ENCODE measurements around the gene LRRC40.
A peak's percentile ranks its signal among the peaks of the same experiment; 100 is the strongest.

The LRRC40 gene

GRCh38 chr1:70231475-70231874 is 26.1 kb upstream of the LRRC40 start:
- no peak for DNase-seq
- no peaks in the 10 kb centered on the region for H3F3A ChIP-seq (ENCODE audit: insufficient read depth, low read length)
- H3K4me3 ChIP-seq (ENCODE audit: low read length), result no peak overlapping the region
- H3K9me3 ChIP-seq (replicated peaks; ENCODE audit: insufficient read depth, low read length), result no peaks in the 10 kb centered on the region
- H3K79me2 ChIP-seq (ENCODE audit: low read length), result peaks cover 83% of the 10 kb centered on the region
- H3K27ac ChIP-seq (ENCODE audit: low read length), result no peak overlapping the region
- H3K27me3 ChIP-seq (replicated peaks; ENCODE audit: insufficient read depth, low read length), result no peaks in the 10 kb centered on the region
- peaks cover 17% of the 10 kb centered on the region for H4K20me1 ChIP-seq (ENCODE audit: insufficient read depth, low read length)
- H3K9ac ChIP-seq (ENCODE audit: low read length), result no peak overlapping the region
- no peak overlapping the region for H3K4me2 ChIP-seq (ENCODE audit: low read depth, low read length)
- no peak overlapping the region for H2AFZ ChIP-seq (ENCODE audit: low read length)
- H3K9me2 ChIP-seq (replicated peaks; ENCODE audit: insufficient read depth, low read length), result no peaks in the 10 kb centered on the region
- no peak for TF ChIP-seq EZH2 (optimal IDR thresholded peaks at IDR 0.05; ENCODE audit: low read depth, low read length)
- TF ChIP-seq EZH2phosphoT487 (IDR thresholded peaks at IDR 0.05; ENCODE audit: low read length), result no peak
- TF ChIP-seq CTCF (IDR thresholded peaks at IDR 0.05; ENCODE audit: low read length), result no peak
- peaks cover 31% of the 10 kb centered on the region for H3K36me3 ChIP-seq (replicated peaks; ENCODE audit: insufficient read depth, low read length)
- H3K4me1 ChIP-seq (ENCODE audit: low read length), result peaks cover 19% of the 10 kb centered on the region

- no peaks in the 10 kb centered on the region for H3K9me2 ChIP-seq (replicated peaks; ENCODE audit: insufficient read depth, low read length)
- peaks cover 34% of the 10 kb centered on the region for H3K4me1 ChIP-seq (ENCODE audit: low read length)
- H3K27me3 ChIP-seq (replicated peaks; ENCODE audit: insufficient read depth, low read length), result no peaks in the 10 kb centered on the region
- no peak for DNase-seq
- H2AFZ ChIP-seq (ENCODE audit: low read length), result no peak overlapping the region
- H3K9me3 ChIP-seq (replicated peaks; ENCODE audit: insufficient read depth, low read length), result no peaks in the 10 kb centered on the region
- no peaks in the 10 kb centered on the region for H3F3A ChIP-seq (ENCODE audit: insufficient read depth, low read length)
- no peak for TF ChIP-seq EZH2phosphoT487 (IDR thresholded peaks at IDR 0.05; ENCODE audit: low read length)
- TF ChIP-seq CTCF (IDR thresholded peaks at IDR 0.05; ENCODE audit: low read length), result no peak
- TF ChIP-seq EZH2 (optimal IDR thresholded peaks at IDR 0.05; ENCODE audit: low read depth, low read length), result no peak
- H3K4me2 ChIP-seq (ENCODE audit: low read depth, low read length), result no peak overlapping the region
- peaks cover 18% of the 10 kb centered on the region for H4K20me1 ChIP-seq (ENCODE audit: insufficient read depth, low read length)
- no peak overlapping the region for H3K27ac ChIP-seq (ENCODE audit: low read length)
- H3K4me3 ChIP-seq (ENCODE audit: low read length), result no peak overlapping the region
- peaks cover 31% of the 10 kb centered on the region for H3K36me3 ChIP-seq (replicated peaks; ENCODE audit: insufficient read depth, low read length)
- H3K9ac ChIP-seq (ENCODE audit: low read length), result no peak overlapping the region
- peaks cover 98% of the 10 kb centered on the region for H3K79me2 ChIP-seq (ENCODE audit: low read length)
Observed at GRCh38 chr1:70228670-70229069, 23.3 kb upstream of the LRRC40 start.

- Histone ChIP-seq H4K20me1 (ENCODE audit: insufficient read depth, low read length) (peaks cover 18% of the 10 kb centered on the region), H3K4me3 (ENCODE audit: low read length) (no peak overlapping the region), H3K4me1 (ENCODE audit: low read length) (peaks cover 44% of the 10 kb centered on the region), H3K79me2 (ENCODE audit: low read length) (peaks cover 99% of the 10 kb centered on the region), H3K27ac (ENCODE audit: low read length) (peak overlapping the region; percentile 21; the same call in 1 of the 2 replicates), H3K9ac (ENCODE audit: low read length) (no peak overlapping the region), H3K27me3 (replicated peaks; ENCODE audit: insufficient read depth, low read length) (no peaks in the 10 kb centered on the region), H3K4me2 (ENCODE audit: low read depth, low read length) (peak overlapping the region; percentile 40), H3K9me2 (replicated peaks; ENCODE audit: insufficient read depth, low read length) (no peaks in the 10 kb centered on the region), H3K36me3 (replicated peaks; ENCODE audit: insufficient read depth, low read length) (peaks cover 27% of the 10 kb centered on the region), H3K9me3 (replicated peaks; ENCODE audit: insufficient read depth, low read length) (no peaks in the 10 kb centered on the region), H3F3A (ENCODE audit: insufficient read depth, low read length) (no peaks in the 10 kb centered on the region), H2AFZ (ENCODE audit: low read length) (no peak overlapping the region)
- peak; percentile 27 for DNase-seq
- TF ChIP-seq CTCF (IDR thresholded peaks at IDR 0.05; ENCODE audit: low read length), result no peak
- TF ChIP-seq EZH2phosphoT487 (IDR thresholded peaks at IDR 0.05; ENCODE audit: low read length), result no peak
- TF ChIP-seq EZH2 (optimal IDR thresholded peaks at IDR 0.05; ENCODE audit: low read depth, low read length), result no peak
Observed at GRCh38 chr1:70227439-70227838, 22.1 kb upstream of the LRRC40 start.

Measured in MM.1S (cell line).